A549 treated with dexamethasone at 1 μM for 4 hours (cell line): ENCODE data around the gene OR2J1. TPM values are rescaled to one million over a fixed set of nuclear protein-coding genes. Genes with fewer than 3 reads are reported as not detected.

Experiments
- total RNA-seq: library from RNA; stranded (reverse); fragments of 200-300 nt; extraction: Qiagen RNA extraction; gene quantifications from 5 replicates; pipeline ENCODE4 v1.2.3, GENCODE V29; 2022

Gene OR2J1
- not detected in 5 replicates for total RNA-seq

GRCh38 chr6:29099190-29099589 is at the start of gene OR2J1:
TSS of gene OR2J1 (plus strand) at chr6:29099490. CDS start at chr6:29100943, 1,453 bp downstream.

DNA sequence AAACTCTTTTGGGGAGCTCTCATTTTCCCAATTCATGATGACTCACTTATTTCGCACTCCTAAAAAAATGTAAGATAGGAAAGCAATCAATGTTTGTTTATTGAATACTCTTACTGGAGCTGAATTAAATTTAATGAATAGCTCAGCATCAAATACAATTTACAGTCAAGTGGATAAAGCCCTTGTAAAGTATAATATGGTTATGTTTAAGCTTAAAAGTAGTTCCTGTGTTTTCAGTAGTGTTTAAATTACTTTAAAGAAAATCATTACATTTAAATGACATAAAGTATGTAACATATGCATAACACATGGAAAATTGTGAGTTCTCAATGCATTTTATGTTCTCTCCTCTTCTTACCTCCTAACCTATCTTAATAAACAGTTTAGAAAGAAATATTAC is 12.1 kb upstream of the OR2J1 start, which contains the start of gene OR2B3:
OR2B3 (minus strand) TSS at position 101 of the 400 bp plus-strand sequence; CDS start at position 36, 65 bp downstream.

GRCh38 chr6:29107758-29108157 is 8.5 kb downstream of the OR2J1 start, which contains the start of gene OR2J3:
TSS of gene OR2J3 (plus strand) at chr6:29108058. CDS start at chr6:29111891, 3,833 bp downstream.

Other genes starting within 250 kb of the OR2J1 start
- gene TRIM27, start 175.5 kb upstream of the OR2J1 start, total RNA-seq = 37.8 to 45.3 TPM (median 43.4 TPM) in 5 replicates
- 0.14 to 0.18 TPM (median 0.15 TPM) in 5 replicates for gene ZNF311, start 94.2 kb upstream of the OR2J1 start, total RNA-seq
- not detected in 5 replicates for gene OR2W1, start 54.3 kb upstream of the OR2J1 start, total RNA-seq
- not detected in 5 replicates for gene OR2B3, start 12.2 kb upstream of the OR2J1 start, total RNA-seq
- not detected in 5 replicates for gene OR2J3, start 8.6 kb downstream of the OR2J1 start, total RNA-seq
- not detected in 5 replicates for gene OR2J2, start 71.4 kb downstream of the OR2J1 start, total RNA-seq
- not detected in 5 replicates for gene OR14J1, start 202.2 kb downstream of the OR2J1 start, total RNA-seq